GM12878 (cell line): Measurements from ENCODE around the gene SYT12. TPM values are rescaled to one million over a fixed set of nuclear protein-coding genes. Genes with fewer than 3 reads are reported as not detected.

ENCODE experiments used
- ATAC-seq: fragments of 200-7000 bp; cut with Tn5 transposase; 3 replicates; pipeline ENCODE4 v1.9.1; 2020; ENCODE audit warnings: mild to moderate bottlenecking, moderate library complexity
- BruUV-seq: library from RNA; stranded (reverse); fragments of 400-500 nt; replicated peaks from 2 replicates; lab custom pipeline; 2021; lab: Mats Ljungman, UMichigan
- CTCF ChIA-PET: fragments of 300-600 bp; sonication (Branson Sonifier 250); formaldehyde crosslinking; extraction: SDS; loops from one replicate; lab custom pipeline; 2021; ENCODE audit warnings: inconsistent platforms; lab: Yijun Ruan, JAX
- POLR2A ChIA-PET: fragments of 350-600 bp; formaldehyde crosslinking; extraction: SDS; loops from one replicate; lab custom pipeline; 2021; ENCODE audit warnings: inconsistent platforms; lab: Charles Lee
- RAD21 ChIA-PET: fragments of 300-600 bp; sonication (Branson Sonifier 250); formaldehyde crosslinking; loops from one replicate; lab custom pipeline; 2023; ENCODE audit warnings: antibody characterized with exemption; ENCODE audit not compliant: unreplicated experiment; lab: Charles Lee
- SMC1A ChIA-PET: fragments of 300-600 bp; sonication (Branson Sonifier 250); formaldehyde crosslinking; loops from one replicate; lab custom pipeline; 2023; ENCODE audit not compliant: unreplicated experiment, uncharacterized antibody; lab: Charles Lee
- DNase-seq: peaks from one replicate; pipeline ENCODE4 v3.0.0-alpha.2; 2011; ENCODE audit warnings: low read depth, low spot score
- FAIRE-seq: peaks from 3 replicates; lab custom pipeline; 2011; peaks lifted over from hg19 to GRCh38; lab: Jason Lieb, UNC
- H2AFZ ChIP-seq: 2 replicates; pipeline ENCODE4 v1.6.0; 2011; ENCODE audit warnings: low read depth, low read length, control low read depth; ENCODE audit not compliant: control insufficient read depth
- H3K27ac ChIP-seq: 2 replicates; pipeline ENCODE4 v1.5.1; 2011; ENCODE audit warnings: control low read depth; ENCODE audit not compliant: control insufficient read depth, insufficient read depth
- H3K27me3 ChIP-seq, 2 experiments: replicated peaks in 1 of 2; 2 replicates each; pipeline versions ENCODE4 v1.6.0 to v1.6.1; 2011; ENCODE audit warnings: low read length in 1 of 2; ENCODE audit not compliant: control insufficient read depth in 2 of 2, insufficient read depth in 2 of 2
- H3K36me3 ChIP-seq, 2 experiments: 2 replicates each; pipeline ENCODE4 v1.5.1; 2011; ENCODE audit warnings: low read length in 1 of 2; ENCODE audit not compliant: control insufficient read depth in 2 of 2, insufficient read depth in 2 of 2
- H3K4me1 ChIP-seq: 2 replicates; pipeline ENCODE4 v1.6.1; 2011; ENCODE audit warnings: mild to moderate bottlenecking, low read length, moderate library complexity, mixed read lengths; ENCODE audit not compliant: control insufficient read depth, insufficient read depth
- H3K4me2 ChIP-seq: 2 replicates; pipeline ENCODE4 v1.6.0; 2011; ENCODE audit warnings: control low read depth; ENCODE audit not compliant: control insufficient read depth, insufficient read depth
- H3K4me3 ChIP-seq: fragments of 200-600 bp; sonication (generic); 2 replicates; pipeline ENCODE4 v1.5.1; 2016
- H3K79me2 ChIP-seq: 2 replicates; pipeline ENCODE4 v1.6.0; 2011; ENCODE audit warnings: low read length; ENCODE audit not compliant: control insufficient read depth, insufficient read depth
- H3K9ac ChIP-seq: 2 replicates; pipeline ENCODE4 v1.8.0; 2011; ENCODE audit warnings: low read length, control low read depth, mixed read lengths; ENCODE audit not compliant: control insufficient read depth, insufficient read depth
- H3K9me3 ChIP-seq: replicated peaks from 3 replicates; pipeline ENCODE4 v1.5.1; 2011; ENCODE audit warnings: mild to moderate bottlenecking, low read length; ENCODE audit not compliant: control insufficient read depth, insufficient read depth
- H4K20me1 ChIP-seq: 2 replicates; pipeline ENCODE4 v1.6.0; 2011; ENCODE audit not compliant: control insufficient read depth, insufficient read depth
- ASH2L ChIP-seq: fragments of 300-600, 200-600 bp; sonication (generic); IDR thresholded peaks from 2 replicates; pipeline ENCODE4 v1.6.1; 2017; ENCODE audit warnings: low read depth, mild to moderate bottlenecking, borderline replicate concordance
- CHD4 ChIP-seq: fragments of 200-600 bp; sonication (generic); IDR thresholded peaks from 2 replicates; pipeline ENCODE4 v1.6.1; 2016; ENCODE audit warnings: mild to moderate bottlenecking
- FOXK2 ChIP-seq: fragments of 450-650 bp; IDR thresholded peaks from 2 replicates; pipeline ENCODE4 v1.6.1; 2017; ENCODE audit warnings: mild to moderate bottlenecking, moderate library complexity
- POLR2A ChIP-seq: IDR thresholded peaks from 2 replicates; pipeline ENCODE4 v1.6.1; 2011; ENCODE audit warnings: low read depth, mild to moderate bottlenecking, low read length
- POLR2AphosphoS5 ChIP-seq: IDR thresholded peaks from 2 replicates; pipeline ENCODE4 v1.6.1; 2011; ENCODE audit warnings: mild to moderate bottlenecking, low read length, inconsistent platforms
- POU2F2 ChIP-seq: IDR thresholded peaks from 3 replicates; pipeline ENCODE4 v1.6.1; 2011; ENCODE audit warnings: low read depth, mild to moderate bottlenecking, low read length, borderline replicate concordance
- SPI1 ChIP-seq: IDR thresholded peaks from 2 replicates; pipeline ENCODE4 v1.6.1; 2011; ENCODE audit warnings: low read depth, mild to moderate bottlenecking, low read length, moderate library complexity, borderline replicate concordance; ENCODE audit not compliant: insufficient read depth
- WRNIP1 ChIP-seq: IDR thresholded peaks from 2 replicates; pipeline ENCODE4 v1.6.1; 2011; ENCODE audit warnings: low read depth, low read length, improper control_type of control experiment, borderline replicate concordance
- ZNF207 ChIP-seq: fragments of 450-650 bp; IDR thresholded peaks from 2 replicates; pipeline ENCODE4 v1.6.1; 2014; ENCODE audit warnings: antibody characterized with exemption, mild to moderate bottlenecking, borderline replicate concordance
- ZNF384 ChIP-seq: IDR thresholded peaks from 2 replicates; pipeline ENCODE4 v1.6.1; 2012; ENCODE audit warnings: low read depth, mild to moderate bottlenecking, low read length, improper control_type of control experiment, borderline replicate concordance
- WGBS: methylation state at CpG from one replicate; pipeline ENCODE4 v1.1.6; 2016; ENCODE audit warnings: low lambda C conversion rate; ENCODE audit not compliant: insufficient replicate concordance, insufficient coverage; ENCODE audit errors: missing lambda C conversion rate; 5-methylcytosine and 5-hydroxymethylcytosine counted together
- in situ Hi-C: fragments of 300-500 bp; cut with MboI; formaldehyde crosslinking; loops from 9 replicates; pipeline ENCODE4 v1.14.3; 2018; ENCODE audit warnings: mixed read lengths
- intact Hi-C: fragments of 100-400 bp; cut with micrococcal nuclease; formaldehyde crosslinking; loops from one replicate; pipeline ENCODE4 v1.14.2; 2022; ENCODE audit not compliant: unreplicated experiment
- polyA plus RNA-seq, 11 experiments: library from polyadenylated mRNA; depleted of rRNA in 4 of 11; unstranded in 6 of 11; stranded (reverse) in 5 of 11; fragments of >200 nt; fragmentation: Nextera tagmentation in 4 of 11; fragmentation: Illumina TruSeq in 1 of 11; extraction: Ambion mirVana in 4 of 11; extraction: Trizol in 1 of 11; gene quantifications; 1 replicate in 1 of 11; 2 replicates in 10 of 11; pipeline versions ENCODE4 v1.2.1 to v1.2.3, GENCODE V29; 2011 to 2016; ENCODE audit warnings: inconsistent platforms in 2 of 11, missing spikeins in 2 of 11, low read depth in 1 of 11
- total RNA-seq, 4 experiments: library from RNA; depleted of rRNA in 3 of 4; stranded (reverse); fragments of >200 nt in 3 of 4; fragmentation: Illumina TruSeq in 1 of 4; extraction: Trizol in 1 of 4; gene quantifications; 2 replicates each; pipeline versions ENCODE4 v1.2.1 to v1.2.3, GENCODE V29; 2013 to 2021
- TF ChIP-seq, protein P1 (sequence below): IDR thresholded peaks from 2 replicates; pipeline ENCODE4 v1.6.1; 2011; ENCODE audit warnings: mild to moderate bottlenecking, low read depth, low read length, moderate library complexity; ENCODE audit not compliant: insufficient replicate concordance
- TF ChIP-seq, protein P2 (sequence below): fragments of 450-650 bp; formaldehyde crosslinking; IDR thresholded peaks from 2 replicates; pipeline ENCODE4 v1.4.0; 2020; ENCODE audit warnings: mild to moderate bottlenecking, moderate library complexity
- TF ChIP-seq, protein P3 (sequence below): IDR thresholded peaks from 2 replicates; pipeline ENCODE4 v1.6.1; 2012; ENCODE audit warnings: improper control_type of control experiment, low read depth, low read length; ENCODE audit not compliant: insufficient replicate concordance

Gene SYT12
- total and polyA plus RNA-seq, 10 of the 15 experiments (the other 5 are each of a cell fraction or from before 2014, with no cell fraction given) = 0.02 to 2.3 (median 0.84) TPM; not detected in 1

DNA sequence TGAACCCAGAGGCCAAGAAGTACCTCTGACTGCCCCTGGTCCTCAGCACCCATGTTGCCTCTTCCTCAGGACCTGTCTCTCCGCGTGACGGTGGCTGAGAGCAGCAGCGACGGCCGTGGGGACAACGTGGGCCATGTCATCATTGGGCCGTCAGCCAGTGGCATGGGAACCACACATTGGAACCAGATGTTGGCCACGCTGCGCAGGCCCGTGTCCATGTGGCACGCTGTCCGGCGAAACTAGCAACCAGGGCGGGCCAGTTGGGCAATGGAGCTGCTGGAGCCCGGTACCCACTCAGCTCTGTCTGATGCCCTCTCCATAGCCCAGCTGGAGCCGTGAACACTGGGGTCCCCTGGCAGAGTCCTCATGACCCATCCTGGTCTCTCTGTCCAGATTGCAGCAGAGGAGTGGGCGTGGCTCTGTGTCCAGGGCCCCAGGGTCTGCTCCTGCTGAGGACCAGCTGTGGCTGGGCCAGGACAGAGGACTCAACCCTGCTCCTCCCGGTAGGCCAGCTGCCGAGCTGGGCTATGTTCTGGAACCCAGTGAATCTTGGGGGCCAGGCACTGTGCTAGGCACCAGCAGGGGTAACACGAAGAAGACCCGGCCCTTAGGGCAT is 25.7 kb downstream of the SYT12 start:
- no peaks in the 10 kb centered on the region for H3K36me3 ChIP-seq
- peaks cover 0 to 2% of the 10 kb centered on the region in 2 experiments; a peak in 2 of 4 replicates for H3K27me3 ChIP-seq
- H4K20me1 ChIP-seq = no peaks in the 10 kb centered on the region
- H3K9me3 ChIP-seq = no peaks in the 10 kb centered on the region
- 95% methylated on average over 22 of the region's 22 CpGs for WGBS
- no peak overlapping the region for H3K9ac ChIP-seq
- no peak overlapping the region for H2AFZ ChIP-seq
- SMC1A ChIA-PET = no interaction called here
- POLR2A ChIA-PET = no interaction called here
- BruUV-seq = no TSS peak
- RAD21 ChIA-PET = no interaction called here
- H3K4me1 ChIP-seq = peaks cover 22% of the 10 kb centered on the region
- no peak overlapping the region for H3K4me3 ChIP-seq
- no peak overlapping the region for H3K27ac ChIP-seq
- no peak for TF ChIP-seq FOXK2
- TF ChIP-seq, protein P1, sequence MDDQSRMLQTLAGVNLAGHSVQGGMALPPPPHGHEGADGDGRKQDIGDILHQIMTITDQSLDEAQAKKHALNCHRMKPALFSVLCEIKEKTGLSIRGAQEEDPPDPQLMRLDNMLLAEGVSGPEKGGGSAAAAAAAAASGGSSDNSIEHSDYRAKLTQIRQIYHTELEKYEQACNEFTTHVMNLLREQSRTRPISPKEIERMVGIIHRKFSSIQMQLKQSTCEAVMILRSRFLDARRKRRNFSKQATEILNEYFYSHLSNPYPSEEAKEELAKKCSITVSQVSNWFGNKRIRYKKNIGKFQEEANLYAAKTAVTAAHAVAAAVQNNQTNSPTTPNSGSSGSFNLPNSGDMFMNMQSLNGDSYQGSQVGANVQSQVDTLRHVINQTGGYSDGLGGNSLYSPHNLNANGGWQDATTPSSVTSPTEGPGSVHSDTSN = no peak
- no peak for TF ChIP-seq CHD4
- TF ChIP-seq, protein P2, sequence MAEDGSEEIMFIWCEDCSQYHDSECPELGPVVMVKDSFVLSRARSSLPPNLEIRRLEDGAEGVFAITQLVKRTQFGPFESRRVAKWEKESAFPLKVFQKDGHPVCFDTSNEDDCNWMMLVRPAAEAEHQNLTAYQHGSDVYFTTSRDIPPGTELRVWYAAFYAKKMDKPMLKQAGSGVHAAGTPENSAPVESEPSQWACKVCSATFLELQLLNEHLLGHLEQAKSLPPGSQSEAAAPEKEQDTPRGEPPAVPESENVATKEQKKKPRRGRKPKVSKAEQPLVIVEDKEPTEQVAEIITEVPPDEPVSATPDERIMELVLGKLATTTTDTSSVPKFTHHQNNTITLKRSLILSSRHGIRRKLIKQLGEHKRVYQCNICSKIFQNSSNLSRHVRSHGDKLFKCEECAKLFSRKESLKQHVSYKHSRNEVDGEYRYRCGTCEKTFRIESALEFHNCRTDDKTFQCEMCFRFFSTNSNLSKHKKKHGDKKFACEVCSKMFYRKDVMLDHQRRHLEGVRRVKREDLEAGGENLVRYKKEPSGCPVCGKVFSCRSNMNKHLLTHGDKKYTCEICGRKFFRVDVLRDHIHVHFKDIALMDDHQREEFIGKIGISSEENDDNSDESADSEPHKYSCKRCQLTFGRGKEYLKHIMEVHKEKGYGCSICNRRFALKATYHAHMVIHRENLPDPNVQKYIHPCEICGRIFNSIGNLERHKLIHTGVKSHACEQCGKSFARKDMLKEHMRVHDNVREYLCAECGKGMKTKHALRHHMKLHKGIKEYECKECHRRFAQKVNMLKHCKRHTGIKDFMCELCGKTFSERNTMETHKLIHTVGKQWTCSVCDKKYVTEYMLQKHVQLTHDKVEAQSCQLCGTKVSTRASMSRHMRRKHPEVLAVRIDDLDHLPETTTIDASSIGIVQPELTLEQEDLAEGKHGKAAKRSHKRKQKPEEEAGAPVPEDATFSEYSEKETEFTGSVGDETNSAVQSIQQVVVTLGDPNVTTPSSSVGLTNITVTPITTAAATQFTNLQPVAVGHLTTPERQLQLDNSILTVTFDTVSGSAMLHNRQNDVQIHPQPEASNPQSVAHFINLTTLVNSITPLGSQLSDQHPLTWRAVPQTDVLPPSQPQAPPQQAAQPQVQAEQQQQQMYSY = no peak
- TF ChIP-seq POLR2A = no peak
- TF ChIP-seq ZNF207 = no peak
- TF ChIP-seq POLR2AphosphoS5 = no peak
- no peak for TF ChIP-seq ASH2L
- no peak for TF ChIP-seq WRNIP1
- TF ChIP-seq, protein P3, sequence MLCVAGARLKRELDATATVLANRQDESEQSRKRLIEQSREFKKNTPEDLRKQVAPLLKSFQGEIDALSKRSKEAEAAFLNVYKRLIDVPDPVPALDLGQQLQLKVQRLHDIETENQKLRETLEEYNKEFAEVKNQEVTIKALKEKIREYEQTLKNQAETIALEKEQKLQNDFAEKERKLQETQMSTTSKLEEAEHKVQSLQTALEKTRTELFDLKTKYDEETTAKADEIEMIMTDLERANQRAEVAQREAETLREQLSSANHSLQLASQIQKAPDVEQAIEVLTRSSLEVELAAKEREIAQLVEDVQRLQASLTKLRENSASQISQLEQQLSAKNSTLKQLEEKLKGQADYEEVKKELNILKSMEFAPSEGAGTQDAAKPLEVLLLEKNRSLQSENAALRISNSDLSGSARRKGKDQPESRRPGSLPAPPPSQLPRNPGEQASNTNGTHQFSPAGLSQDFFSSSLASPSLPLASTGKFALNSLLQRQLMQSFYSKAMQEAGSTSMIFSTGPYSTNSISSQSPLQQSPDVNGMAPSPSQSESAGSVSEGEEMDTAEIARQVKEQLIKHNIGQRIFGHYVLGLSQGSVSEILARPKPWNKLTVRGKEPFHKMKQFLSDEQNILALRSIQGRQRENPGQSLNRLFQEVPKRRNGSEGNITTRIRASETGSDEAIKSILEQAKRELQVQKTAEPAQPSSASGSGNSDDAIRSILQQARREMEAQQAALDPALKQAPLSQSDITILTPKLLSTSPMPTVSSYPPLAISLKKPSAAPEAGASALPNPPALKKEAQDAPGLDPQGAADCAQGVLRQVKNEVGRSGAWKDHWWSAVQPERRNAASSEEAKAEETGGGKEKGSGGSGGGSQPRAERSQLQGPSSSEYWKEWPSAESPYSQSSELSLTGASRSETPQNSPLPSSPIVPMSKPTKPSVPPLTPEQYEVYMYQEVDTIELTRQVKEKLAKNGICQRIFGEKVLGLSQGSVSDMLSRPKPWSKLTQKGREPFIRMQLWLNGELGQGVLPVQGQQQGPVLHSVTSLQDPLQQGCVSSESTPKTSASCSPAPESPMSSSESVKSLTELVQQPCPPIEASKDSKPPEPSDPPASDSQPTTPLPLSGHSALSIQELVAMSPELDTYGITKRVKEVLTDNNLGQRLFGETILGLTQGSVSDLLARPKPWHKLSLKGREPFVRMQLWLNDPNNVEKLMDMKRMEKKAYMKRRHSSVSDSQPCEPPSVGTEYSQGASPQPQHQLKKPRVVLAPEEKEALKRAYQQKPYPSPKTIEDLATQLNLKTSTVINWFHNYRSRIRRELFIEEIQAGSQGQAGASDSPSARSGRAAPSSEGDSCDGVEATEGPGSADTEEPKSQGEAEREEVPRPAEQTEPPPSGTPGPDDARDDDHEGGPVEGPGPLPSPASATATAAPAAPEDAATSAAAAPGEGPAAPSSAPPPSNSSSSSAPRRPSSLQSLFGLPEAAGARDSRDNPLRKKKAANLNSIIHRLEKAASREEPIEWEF = no peak
- no peak for TF ChIP-seq SPI1
- no peak for TF ChIP-seq ZNF384
- TF ChIP-seq POU2F2 = no peak
- TF ChIP-seq, all 136 proteins: peak for 0
- H3K4me2 ChIP-seq = no peak overlapping the region
- in situ Hi-C loops (no loop called here), intact Hi-C loops (no loop called here)
- ATAC-seq = no peak
- no peaks in the 10 kb centered on the region for H3K79me2 ChIP-seq
- DNase-seq = no peak
- CTCF ChIA-PET = no interaction called here
- no peak for FAIRE-seq
